ENCODE results near the gene DCST2.

GRCh38 chr1:155015527-155016230 lies 17.9 kb downstream of the DCST2 start:
- TF ChIP-seq CTCF (IDR thresholded peaks at IDR 0.05), result no peak
- TF ChIP-seq POLR2A (IDR thresholded peaks at IDR 0.05), result no peak
